Middle frontal gyrus (tissue), 1 donor: ENCODE results near the gene LRRC52.

Experiments used
- DNase-seq: peaks from one replicate; pipeline ENCODE4 v3.0.0-alpha.2; 2015; ENCODE audit warnings: low spot score; ENCODE audit errors: extremely low spot score

The LRRC52 gene, protein sequence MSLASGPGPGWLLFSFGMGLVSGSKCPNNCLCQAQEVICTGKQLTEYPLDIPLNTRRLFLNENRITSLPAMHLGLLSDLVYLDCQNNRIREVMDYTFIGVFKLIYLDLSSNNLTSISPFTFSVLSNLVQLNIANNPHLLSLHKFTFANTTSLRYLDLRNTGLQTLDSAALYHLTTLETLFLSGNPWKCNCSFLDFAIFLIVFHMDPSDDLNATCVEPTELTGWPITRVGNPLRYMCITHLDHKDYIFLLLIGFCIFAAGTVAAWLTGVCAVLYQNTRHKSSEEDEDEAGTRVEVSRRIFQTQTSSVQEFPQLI

GRCh38 chr1:165543532-165544438, at the start of gene LRRC52:
LRRC52 (plus strand) TSS chr1:165544000; CDS start chr1:165544297, 297 bp downstream.
- no peak for DNase-seq

DNA sequence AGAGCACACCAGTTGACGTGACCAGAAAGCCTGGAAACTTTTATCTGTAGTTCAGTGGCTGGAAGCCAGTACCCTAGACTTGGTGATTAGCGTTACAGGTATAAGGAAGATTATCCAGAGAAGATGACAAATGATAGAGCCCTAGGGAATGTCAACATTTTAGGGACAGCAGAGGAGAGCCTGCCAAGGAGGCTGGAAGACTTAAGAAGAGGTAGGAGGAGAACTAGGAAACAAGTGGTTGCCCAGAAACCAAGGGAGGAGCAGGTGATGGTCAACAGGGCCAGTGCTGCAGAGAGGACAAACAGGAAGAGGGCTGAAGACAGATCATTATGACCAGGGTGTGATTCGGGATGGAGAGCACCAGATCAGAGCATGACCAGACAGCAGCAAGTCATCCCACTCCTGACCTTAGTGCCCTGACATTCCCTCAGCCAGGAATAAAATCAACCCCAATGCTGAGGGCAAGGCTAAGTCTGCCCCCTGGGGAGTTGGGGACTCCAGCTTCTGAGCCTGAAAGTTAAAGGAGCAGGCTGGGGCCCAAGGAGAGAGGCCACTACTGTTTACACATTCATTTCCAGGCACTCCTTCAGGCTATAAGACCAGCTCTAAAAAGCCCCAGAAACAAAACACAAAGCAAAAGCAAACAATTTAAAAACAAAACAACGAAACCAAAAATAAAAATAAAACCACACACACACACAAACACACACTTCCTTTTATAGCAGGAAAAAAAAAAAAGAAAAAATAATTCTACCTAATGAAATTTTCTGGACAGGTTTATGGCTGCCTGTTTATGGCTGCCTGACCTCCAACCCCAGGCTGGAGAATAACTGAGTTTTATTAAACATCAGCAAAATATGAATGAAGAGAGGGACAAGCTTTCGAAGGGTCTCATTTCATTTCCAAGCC, 48.6 kb upstream of the LRRC52 start:
- DNase-seq = no peak

- no peak for DNase-seq
Observed at GRCh38 chr1:165495858-165496205, 48.0 kb upstream of the LRRC52 start.

DNA sequence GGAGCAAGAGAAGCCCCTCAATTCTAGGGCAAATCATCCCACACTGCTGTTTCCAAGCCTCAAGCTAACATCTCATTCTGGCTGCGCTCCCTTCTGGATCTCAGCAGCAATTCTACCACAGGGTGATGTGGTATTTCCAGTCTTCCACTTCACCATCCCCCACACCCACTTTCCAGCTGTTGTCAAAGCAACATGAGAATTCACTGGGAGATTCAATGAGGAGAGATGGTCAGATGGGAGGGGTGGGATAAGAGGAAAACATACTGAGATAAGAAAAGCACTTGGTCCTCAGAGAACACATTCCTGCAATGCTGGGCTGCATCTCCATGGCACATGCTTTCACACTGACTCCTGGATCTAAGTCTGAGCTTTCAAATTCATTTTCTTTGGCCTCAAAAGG, 47.3 kb upstream of the LRRC52 start:
- no peak for DNase-seq

GRCh38 chr1:165497069-165498013, 46.5 kb upstream of the LRRC52 start:
- DNase-seq = no peak

GRCh38 chr1:165501330-165501969, 42.4 kb upstream of the LRRC52 start:
- DNase-seq = no peak

DNA sequence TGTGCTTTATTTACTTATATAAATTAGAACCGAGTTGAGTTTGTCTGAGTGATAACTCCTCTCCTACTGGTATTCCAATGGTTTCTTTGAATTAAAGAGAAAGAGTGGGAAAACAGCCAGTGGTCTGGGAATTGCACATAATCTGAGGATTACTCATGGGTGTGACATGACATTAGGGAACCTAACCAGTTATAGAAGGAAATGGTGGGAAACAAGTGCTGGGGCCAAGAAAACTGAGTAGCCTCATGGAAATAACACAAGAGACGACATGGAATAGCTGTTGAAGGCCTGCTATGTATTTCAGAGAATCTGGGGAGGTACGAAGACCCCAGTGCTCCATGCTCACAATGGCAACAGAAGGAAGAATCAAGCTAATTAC, 41.8 kb upstream of the LRRC52 start:
- no peak for DNase-seq

DNA sequence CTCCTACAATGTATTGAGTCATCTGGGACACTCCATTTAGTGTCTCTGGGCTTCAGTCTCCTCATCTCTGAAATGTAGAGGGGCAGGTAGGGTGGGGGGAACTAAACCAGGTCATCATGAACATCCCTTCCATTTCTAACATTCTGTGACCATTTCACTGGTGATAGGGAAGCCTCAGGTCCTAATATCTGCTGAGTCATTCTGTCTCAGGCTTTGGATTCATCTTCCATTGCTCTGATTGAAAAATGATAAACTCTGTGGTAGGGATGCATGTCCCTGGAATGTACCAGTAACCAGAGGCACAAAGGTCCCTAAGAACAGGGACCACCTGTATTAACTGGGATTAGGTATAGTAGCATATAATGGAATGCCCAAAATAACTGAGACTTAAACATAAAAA, 36.2 kb upstream of the LRRC52 start:
- DNase-seq = no peak

DNA sequence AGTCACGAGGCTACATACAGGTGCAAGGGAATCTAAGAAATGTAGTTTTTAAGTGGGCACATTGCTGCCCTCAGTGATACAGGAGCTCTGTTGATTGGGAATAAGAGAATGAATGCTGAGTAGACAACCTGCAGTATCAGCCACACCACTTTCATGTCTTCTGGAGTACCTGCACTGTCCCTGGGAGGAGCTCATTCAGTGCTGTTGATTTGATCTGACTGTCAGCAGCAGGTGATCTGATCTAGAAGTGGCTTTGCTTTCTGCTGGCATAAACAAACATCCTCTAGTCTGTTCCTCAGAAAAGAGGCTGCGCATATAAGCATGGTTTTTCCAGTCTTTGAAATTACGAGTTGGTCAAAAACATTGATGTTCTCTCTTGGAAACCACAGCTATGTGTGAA, 35.5 kb upstream of the LRRC52 start:
- DNase-seq = no peak

GRCh38 chr1:165512816-165513215, 31.0 kb upstream of the LRRC52 start:
- no peak for DNase-seq

- DNase-seq = no peak
Observed at GRCh38 chr1:165516469-165516868, 27.3 kb upstream of the LRRC52 start.

GRCh38 chr1:165520646-165521045, 23.2 kb upstream of the LRRC52 start:
- DNase-seq = no peak

- DNase-seq = no peak
Observed at GRCh38 chr1:165524639-165525285, 19.0 kb upstream of the LRRC52 start.

- DNase-seq = no peak
Observed at GRCh38 chr1:165525708-165526107, 18.1 kb upstream of the LRRC52 start.

- DNase-seq = no peak
Observed at GRCh38 chr1:165527251-165528007, 16.4 kb upstream of the LRRC52 start.

- no peak for DNase-seq
Observed at GRCh38 chr1:165531021-165531420, 12.8 kb upstream of the LRRC52 start.

GRCh38 chr1:165532053-165532452, 11.7 kb upstream of the LRRC52 start:
- no peak for DNase-seq

- no peak for DNase-seq
Observed at GRCh38 chr1:165533254-165533653, 10.5 kb upstream of the LRRC52 start.

DNA sequence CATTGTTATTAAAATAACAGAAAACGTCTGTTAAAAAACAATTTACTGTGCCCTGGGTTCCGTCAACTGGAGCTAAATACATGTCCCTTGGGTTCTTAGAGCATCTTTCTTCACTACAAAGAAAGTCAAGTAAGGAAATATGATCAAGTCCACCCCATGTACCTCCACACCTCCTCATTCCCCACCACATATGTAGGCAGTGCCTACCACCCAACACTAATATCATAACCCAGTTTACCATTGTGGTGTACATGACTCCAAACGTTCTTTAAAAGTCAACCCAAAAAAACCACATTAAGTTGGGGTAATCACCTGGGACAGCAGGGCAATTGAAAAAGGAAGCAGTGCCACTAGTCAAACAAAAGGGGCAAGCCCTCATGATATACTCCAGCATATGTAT, 7.8 kb upstream of the LRRC52 start:
- DNase-seq = no peak
